ENCODE results near the gene KPNB1.

KPNB1 gene

GRCh38 chr17:47649153-47649971 is at the start of gene KPNB1:
Gene KPNB1, plus strand, starts transcription at chr17:47649919. Its CDS starts 326 bp downstream, at chr17:47650245.
- peak; percentile 84 to 92 for DNase-seq (ENCODE audit: low read depth in 2 of 2)

- no peak for DNase-seq (ENCODE audit: low read depth in 2 of 2)
These were observed 45.7 kb upstream of the KPNB1 start for GRCh38 chr17:47603830-47604597.

- no peak for DNase-seq (ENCODE audit: low read depth in 2 of 2)
These were observed 45.2 kb upstream of the KPNB1 start for GRCh38 chr17:47604598-47604927.

GRCh38 chr17:47605011-47605410 is 44.7 kb upstream of the KPNB1 start:
- no peak for DNase-seq (ENCODE audit: low read depth in 2 of 2)

- DNase-seq (ENCODE audit: low read depth in 2 of 2): no peak
These were observed 42.2 kb upstream of the KPNB1 start for GRCh38 chr17:47607481-47607880.

- no peak for DNase-seq (ENCODE audit: low read depth in 2 of 2)
These were observed 38.1 kb upstream of the KPNB1 start for GRCh38 chr17:47611372-47612350.

GRCh38 chr17:47615766-47616424 is 33.8 kb upstream of the KPNB1 start:
- no peak for DNase-seq (ENCODE audit: low read depth in 2 of 2)

GRCh38 chr17:47618410-47618809 is 31.3 kb upstream of the KPNB1 start:
- no peak for DNase-seq (ENCODE audit: low read depth in 2 of 2)

- no peak for DNase-seq (ENCODE audit: low read depth in 2 of 2)
These were observed 29.0 kb upstream of the KPNB1 start for GRCh38 chr17:47620503-47621245.

- no peak for DNase-seq (ENCODE audit: low read depth in 2 of 2)
These were observed 28.2 kb upstream of the KPNB1 start for GRCh38 chr17:47621293-47622179.

GRCh38 chr17:47622180-47622549 is 27.6 kb upstream of the KPNB1 start:
- DNase-seq (ENCODE audit: low read depth in 2 of 2): no peak

- no peak for DNase-seq (ENCODE audit: low read depth in 2 of 2)
These were observed 25.0 kb upstream of the KPNB1 start for GRCh38 chr17:47624727-47625068.

- DNase-seq (ENCODE audit: low read depth in 2 of 2): no peak
These were observed 21.6 kb upstream of the KPNB1 start for GRCh38 chr17:47628014-47628566.

GRCh38 chr17:47629826-47630225 is 19.9 kb upstream of the KPNB1 start:
- no peak for DNase-seq (ENCODE audit: low read depth in 2 of 2)

- no peak for DNase-seq (ENCODE audit: low read depth in 2 of 2)
These were observed 19.1 kb upstream of the KPNB1 start for GRCh38 chr17:47630614-47631013.

GRCh38 chr17:47632991-47633390 is 16.7 kb upstream of the KPNB1 start:
- no peak for DNase-seq (ENCODE audit: low read depth in 2 of 2)

- DNase-seq (ENCODE audit: low read depth in 2 of 2): no peak
These were observed 15.7 kb upstream of the KPNB1 start for GRCh38 chr17:47633996-47634395.

GRCh38 chr17:47634870-47635269 is 14.8 kb upstream of the KPNB1 start:
- DNase-seq (ENCODE audit: low read depth in 2 of 2): no peak

GRCh38 chr17:47635734-47636133 is 14.0 kb upstream of the KPNB1 start:
- no peak for DNase-seq (ENCODE audit: low read depth in 2 of 2)
